ENCODE measurements around the gene ELFN2.

Gene ELFN2

DNA sequence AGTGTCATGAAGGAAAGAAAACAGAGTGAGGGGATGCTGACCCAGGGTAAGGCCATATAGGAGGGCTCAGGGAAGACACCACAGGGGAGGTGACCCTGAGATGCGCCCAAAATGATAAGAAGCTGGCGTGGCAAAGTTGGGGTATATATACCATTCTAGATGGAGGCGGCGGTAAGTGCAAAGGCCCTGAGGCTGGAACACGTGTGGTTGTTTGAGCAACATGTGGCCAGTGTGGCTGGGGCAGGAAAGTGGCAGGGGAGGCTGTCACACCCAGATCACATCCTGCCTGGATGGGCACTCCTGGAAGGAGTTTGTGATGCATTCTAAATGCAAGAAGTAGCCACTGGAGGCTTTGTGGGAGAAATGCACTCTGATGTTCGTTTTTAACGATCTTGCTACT lies 74.8 kb downstream of the ELFN2 start:
- DNase-seq, result no peak

DNA sequence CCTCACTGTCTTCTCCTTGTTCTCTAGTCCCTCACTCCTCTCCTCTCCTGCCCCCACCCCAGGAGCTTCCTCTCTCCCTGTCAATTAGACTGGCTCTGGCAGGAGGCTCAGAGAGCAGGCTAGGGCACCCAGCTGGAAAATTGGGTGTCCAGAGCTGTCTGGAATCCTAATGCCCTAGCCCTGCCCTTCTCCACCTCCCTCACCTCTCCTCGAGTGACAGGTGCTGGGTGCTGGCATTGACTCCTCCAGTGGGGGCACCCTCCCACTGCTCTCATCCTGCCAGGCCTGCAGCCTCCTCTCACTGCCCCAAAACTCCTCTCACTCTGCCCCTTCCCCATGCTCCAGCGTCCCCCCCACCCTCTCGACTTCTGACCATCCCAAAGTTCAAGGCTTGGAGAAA lies 76.0 kb downstream of the ELFN2 start:
- DNase-seq, result no peak

DNA sequence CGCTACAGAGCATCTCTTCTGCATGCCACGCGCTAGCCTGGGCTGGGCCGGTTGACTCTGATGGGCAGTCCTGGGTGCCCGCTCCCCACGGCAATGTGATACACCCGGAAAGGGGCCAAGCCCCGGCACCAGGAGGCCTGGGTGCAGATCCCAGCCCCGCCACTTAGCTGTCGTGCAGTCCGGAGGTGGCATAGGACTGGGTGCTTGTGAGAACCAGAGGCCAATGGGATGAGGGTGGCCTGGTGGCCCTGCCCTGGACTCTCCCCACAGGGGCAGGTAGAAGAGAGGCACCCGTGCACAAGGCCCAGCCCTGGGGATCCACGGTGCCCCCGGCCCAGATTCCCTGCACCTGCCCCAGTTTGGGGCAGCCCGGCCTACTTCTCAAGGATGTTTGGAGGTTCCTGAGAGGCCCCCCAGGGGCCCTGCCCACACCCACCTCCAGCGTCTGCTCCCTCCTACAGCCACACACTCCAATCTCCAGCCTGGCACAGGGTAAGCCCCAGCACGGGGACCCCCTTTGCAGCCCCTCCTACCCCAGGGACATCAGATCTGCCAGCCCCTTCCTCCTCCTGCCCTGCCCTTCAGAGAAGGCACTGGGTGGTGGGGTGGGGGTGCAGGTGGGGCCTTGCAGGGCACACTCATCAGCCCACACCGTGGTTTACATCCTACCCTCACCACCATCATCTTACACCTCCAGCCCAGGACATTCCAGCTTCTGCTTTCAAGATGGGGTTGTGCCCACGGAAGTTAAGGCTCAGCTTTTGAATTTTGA lies 78.0 kb downstream of the ELFN2 start:
- no peak for DNase-seq

DNA sequence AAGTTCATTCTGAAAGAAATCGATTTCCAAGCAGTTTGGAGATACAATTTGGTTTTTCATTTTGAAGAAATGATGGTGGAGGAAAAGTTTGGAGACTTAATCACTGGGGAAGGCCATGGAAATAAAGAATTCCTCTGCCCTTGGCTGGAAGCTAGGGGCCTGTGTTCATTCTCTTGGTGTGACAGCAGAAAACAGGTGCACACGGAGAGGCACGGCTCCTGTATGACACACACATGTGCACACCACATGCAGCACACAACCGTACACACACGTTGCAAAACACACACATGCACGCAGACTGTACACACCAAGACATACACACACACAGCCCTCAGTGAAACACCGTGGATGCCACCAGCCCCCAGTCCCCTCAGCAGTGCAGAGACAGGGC lies 80.8 kb downstream of the ELFN2 start:
- no peak for DNase-seq

DNA sequence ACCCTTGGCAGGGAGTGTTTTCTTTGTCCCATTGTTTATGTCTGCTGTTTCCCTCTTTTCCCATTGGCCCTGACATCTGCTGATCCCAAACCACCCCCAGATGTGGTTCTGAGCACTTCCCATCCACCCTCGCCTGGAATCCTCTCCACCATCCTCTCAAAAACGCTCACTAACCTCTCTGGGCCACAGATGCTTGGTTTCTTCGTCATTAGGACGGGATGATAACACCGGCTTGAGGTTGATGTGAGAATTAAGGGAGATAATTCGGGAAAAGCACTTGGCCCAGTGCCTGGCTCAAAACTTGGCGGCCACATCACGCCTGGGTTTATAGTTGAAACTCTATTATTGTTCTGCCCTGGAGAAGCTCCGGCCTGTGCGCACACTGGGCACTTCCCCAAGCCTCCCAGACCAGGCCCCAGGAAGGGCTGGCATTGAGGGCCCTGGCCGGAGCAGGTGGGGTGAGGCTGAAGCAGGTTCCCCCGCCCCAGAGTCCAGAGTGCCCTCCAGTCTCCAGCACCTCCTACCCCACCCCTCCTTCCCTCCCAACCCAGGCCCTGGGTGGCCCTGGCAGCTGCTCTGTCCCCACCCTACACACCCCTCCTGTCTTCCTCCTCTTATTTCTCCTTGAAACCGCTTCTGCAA lies 81.3 kb downstream of the ELFN2 start:
- no peak for DNase-seq

DNA sequence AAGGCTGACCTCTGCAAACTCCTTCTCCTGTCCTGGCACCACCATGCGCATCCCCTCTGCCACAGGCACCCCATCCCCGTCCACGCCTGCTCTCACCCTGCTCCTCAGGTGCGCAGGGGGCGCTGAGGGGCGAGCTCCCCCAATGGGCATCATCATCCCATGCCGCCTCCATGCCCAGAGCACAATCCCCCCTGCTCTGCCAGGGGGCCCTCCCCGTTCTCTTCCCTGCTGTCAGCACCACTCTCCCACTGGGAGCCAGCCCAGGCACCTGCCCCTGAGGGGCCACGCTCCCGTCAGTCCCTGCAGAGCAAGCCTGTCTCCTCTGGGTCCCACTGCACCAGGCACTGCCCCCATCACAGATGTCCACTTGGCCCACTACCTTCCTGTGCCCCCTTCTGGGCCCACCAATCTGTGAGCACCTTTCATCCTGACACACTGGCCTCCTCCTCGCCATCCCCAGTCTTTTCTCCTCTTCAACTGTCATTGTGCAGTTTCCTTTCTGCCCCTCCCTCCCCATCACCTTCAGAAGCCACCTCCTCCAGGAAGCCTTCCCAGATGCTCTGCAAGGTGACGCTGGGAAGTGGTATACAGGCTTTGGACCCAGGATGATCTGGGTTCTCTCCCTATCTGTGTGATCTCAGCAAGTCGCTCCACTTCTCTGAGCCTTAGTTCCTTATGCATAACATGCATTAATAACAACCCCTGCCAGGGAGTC lies 82.4 kb downstream of the ELFN2 start:
- DNase-seq, result no peak

DNA sequence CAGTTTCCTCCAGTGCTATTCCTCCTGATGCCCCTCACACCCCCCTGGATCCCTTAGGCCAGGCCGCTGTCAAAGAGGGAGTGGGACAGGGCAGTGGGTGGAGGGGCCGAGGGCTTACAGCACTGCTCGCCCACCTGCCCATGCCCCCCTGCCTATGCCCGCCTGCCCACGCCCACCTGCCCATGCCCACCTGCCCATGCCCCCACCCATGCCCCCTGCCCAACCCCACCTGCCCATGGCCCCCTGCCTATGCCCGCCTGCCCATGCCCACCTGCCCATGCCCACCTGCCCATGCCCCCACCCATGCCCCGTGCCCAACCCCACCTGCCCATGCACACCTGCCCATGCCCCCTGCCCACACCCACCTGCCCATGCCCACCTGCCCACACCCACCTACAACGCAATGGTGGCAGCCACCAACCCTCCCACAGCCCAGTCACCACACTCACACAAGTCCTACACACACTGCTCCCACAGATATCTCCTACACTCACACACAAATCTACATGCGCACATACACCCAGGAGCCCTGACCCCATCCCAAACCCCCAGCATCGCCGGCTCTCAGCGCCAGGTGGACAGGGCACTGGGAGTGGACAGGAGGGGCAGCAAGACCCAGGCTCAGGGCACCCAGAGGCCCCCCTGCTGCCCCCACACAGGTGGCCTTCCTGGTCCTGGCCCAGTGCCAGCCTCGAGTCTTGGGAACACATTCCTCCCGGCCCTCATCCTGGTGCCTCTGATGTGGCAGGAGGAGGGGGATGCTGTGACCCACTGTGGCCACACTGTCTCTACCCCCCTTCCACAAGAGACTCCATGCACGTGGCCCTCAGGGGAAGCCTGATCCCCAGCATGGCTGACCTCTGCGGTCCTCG lies 83.2 kb downstream of the ELFN2 start:
- no peak for DNase-seq

DNA sequence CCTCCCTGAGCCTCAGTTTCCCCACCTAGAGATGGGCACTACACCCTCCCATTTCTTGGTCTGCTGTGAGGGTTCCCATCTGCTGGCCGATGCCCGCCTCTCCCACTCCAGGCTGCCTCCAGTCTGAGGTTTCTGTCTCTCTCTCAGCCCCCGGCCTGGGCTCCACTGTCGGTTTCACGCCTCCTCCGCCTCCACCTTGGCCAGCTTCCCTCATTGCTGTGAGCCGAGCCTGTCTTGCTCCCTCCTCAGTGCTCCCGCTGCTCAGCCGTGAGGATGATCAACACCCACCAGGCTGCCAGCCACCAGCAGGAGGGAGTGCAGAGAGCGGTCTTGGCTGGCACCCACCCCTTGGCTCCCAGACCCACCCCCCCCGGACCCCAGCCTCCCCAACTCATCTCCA lies 83.9 kb downstream of the ELFN2 start:
- no peak for DNase-seq

DNA sequence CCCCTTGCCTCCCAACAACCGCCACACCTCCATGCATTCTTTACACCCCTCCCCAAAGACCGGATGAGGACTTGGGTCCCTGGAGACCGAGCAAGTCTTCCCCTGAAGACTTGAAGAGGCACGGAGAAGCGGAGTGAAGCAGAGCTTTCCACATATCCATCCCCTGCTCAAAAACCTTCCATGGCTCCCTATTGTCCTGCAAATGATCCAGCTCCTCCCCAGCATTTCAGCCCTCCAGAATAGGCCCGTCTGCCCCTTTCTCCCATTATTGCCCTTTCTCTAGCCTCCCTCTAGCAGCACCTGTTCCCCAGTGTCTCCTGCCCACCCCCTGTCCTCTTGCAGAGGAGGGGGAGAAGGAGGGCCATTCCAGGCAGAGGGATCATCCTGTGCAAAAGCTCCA lies 85.2 kb downstream of the ELFN2 start:
- DNase-seq, result no peak

DNA sequence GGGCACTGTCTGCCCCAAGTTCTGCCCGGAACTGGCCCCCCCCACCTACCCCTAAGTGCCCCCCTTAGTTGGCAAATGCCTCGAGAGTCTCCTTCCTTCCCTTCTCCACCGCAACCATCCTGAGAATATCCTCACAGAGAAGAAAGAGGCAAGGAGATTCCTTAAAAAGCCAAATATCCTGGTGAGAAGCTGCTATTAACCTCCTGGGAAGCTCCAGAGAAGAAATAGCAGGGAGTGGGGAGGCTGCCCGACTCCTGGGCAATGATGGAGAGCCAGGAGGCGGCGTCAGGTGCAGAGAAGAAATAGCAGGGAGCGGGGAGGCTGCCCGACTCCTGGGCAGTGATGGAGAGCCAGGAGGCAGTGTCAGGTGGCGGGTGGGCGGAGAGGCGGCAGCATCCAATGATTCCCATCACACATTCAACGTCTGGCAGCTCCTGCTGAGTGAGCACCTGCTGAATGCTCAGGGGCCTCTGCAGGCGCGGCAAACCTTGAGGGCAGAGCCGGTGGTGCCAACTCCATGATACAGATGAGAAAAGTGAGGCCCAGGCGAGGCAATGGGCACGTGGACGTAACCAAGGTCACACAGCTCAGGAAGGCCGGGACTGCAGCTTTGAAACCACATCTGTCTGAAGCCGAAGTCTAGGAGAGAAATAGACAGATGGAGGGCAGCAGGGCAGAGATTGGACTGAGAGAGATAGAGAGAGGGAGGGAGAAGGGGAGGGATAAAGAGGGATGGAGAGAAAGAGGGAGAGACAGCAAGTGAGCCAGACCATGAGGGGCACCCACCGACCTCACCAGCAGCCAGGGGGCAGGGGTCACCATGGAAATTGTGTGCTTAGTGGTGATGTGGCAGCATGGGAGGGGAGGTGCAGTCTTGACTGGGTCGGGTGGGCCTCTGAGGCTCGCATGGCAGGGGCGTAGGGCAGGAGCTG lies 86.7 kb downstream of the ELFN2 start:
- DNase-seq, result no peak

DNA sequence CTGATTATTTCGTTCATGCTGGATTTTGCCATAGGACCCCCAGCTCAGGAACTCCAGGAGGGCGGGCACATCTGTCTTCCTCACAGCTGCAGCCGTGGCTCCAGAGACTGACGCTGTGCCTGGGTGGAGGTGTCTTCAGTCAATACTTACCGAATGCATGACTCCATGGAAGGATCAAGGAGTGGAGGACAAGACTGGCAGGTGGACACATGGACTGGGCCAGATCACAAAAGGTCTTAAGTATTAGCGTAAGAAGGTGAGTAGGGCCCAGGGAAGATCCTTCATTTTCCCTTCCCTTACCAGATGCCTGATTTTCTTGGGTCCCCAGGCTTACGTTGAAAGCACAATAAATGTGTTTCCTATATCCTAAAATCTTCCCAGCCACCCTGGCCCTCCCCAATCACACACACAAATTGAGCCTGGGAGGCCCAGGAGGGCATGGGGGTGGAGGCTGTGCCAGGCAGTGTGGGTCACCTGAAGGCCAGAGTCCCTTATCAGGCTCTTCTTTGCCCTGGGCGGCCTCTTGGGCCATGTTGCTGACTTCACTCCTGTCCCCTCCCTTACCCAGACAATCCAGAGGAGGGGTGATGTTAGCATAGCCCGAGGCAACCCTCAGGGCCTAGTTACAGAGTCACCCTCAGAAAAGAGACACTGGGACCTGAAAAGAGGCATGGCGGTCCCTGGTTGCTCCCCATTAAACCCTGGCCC lies 88.6 kb downstream of the ELFN2 start:
- no peak for DNase-seq

DNA sequence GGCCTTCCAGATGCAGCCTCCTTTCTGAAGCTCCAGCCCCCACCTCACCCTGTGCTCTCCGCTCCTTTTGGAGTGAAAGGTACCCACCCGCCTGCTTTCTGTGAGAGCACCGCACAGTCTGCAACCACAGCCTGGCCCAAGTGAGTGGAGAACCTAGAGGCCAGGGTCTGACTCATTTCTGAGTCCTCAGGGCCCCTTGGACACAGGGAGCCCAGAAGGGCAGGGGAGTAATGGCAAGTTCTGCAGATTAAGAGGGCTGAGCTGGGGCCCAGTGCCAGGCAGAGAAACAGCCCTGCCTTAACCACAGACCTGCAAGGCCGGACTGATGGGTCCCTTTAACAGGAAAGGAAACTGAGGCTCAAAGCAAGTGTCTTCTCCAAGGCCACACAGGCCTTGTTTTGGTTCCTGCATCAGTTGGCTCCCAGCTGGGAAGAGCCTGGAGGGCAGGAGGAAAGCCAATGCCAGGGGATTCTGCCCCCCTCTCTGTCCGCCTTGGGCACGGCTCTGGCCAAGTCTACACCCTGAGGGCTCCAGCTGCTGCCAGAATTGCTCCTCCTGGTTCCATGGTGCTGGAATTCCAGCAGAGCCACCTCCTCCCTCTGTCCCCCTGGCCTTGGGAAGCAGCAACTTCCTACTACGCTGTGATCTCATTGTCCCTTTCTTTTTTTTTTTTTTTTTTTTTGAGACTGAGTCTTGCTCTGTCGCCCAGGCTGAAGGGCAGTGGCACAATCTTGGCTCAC lies 89.9 kb downstream of the ELFN2 start:
- no peak for DNase-seq

DNA sequence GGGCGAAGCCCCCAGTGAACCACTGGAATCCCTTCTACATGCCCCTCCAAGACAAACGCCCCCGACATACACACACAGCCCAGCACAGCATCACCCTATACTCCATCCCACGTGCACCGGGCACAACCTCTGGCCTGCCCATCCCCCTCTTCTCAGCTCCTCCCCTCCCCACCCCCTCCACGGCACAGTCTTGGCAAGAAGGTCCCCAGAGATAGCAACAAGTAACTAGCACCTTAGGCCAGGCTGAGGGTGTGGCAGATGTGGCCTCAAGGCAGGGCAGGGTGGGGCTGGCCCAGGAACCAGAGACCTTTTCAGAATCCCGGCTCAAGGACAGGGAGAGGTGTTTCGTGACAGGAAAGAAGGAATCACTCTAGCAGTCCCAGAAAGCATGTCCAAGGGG lies 90.7 kb downstream of the ELFN2 start:
- no peak for DNase-seq

DNA sequence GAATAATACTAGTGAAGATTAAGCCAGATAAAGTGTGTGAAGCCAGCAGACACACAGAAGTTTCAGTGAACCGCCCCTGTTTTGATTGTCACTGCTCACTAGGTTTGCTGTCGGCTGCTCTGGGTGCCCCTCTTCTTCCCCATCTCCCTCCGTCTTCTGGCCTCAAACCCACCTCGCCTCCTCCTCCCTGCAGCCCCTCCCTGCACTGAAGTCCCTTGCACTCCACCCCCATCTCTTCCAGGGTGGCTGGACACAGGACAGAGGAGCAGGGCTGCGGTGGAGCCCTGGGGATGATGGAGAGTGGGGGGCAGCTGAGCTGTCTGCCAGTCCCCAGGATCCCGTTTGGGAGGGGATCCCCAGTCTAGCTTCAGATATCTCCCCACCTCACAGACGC lies 91.5 kb downstream of the ELFN2 start:
- no peak for DNase-seq

DNA sequence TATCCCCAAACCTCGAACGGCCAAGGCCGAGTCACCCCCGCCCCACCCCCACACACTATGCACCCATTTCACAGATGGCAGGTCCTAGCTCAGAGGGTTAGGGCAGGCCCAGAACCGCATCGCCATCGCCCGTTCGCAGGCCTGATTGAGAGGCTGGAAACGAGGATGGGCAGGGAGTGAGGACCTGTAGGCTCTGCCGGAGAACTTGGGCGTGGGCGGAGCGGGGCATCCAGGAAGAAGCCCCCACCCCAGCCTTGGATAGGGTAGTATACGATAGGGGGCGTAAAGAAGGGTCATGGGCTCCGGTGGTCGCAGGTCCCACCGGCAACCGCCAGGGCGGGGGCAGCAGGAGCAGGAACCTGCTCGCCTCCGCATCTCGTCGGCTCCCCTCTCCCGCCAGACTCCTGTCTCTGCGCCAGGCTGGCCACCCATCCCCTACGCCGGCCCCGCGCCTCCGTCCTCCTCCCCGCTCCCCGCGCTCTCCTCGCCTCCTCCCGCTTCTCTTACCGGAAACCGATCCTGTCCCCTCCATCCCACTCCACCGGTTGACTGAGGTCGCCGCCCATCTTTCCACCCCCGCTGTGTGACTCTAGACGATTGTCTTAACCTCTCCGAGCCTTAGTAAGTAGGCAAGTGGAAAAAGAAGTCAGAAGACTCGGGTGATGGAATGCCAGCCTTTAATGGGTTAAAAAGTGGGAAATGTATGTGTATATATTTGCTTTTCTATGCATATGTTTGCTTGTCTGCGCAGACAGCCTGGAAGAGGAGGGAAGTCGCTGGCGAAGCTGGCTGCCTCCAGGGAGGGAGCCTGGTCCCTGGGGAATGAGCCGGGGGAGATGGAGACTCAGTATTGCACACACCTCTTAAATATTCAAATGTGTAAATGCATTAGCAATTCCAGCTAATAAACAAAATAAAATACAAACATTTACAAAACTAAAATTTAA lies 92.1 kb downstream of the ELFN2 start:
- no peak for DNase-seq

DNA sequence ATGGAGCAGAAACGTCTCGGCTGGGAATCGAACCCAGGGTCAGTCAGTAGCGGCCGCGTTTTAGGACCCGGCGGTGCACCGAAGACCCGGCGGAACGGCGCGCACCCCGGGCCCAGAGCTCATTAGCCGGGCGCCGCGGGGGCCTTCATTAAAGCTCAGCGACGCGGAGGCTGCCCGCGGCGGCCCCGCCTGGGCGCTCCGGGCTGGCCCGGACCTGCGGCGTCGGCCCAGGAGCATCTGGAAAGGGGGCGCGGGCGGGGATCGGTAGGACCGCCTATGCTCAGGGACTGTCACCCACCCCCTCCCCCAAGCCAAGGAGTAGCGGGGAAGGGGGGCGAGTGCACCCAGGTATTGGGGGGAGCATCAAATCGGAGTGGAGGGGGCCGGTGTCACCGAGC lies 92.8 kb downstream of the ELFN2 start:
- no peak for DNase-seq

DNA sequence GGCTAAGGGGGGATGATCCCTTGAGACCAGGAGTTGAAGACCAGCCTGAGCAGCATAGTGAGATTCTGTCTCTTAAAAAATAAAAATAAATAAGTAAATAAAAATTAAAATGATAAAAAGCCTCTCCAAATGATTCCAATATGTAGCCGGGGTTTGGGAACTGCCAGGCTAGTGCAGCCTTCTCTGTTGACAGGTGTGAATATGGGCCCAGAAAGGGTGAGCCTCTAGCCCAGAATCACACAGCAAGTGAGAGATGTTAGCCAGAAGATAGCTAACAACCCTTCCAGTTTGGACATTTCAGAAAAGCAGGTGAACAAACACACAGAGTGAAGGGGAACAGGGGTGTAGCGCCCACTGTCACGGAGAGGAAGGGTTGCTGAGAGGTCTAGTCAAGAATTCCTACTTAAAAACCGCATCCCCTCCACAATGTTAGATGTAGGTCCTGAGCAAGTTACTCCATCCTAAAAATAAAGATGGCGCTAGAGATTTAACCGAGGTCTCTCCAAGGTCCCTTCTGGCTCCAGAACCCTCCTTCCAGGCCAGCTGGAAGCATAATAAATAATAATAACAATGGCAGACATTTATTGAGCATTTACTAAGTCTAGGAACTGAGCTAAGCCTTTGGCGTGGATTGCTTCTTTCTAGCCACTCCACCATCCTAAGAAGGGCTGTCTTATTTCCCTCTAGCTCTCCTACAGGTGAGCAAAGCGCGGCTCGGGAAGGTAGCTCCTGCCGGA lies 93.4 kb downstream of the ELFN2 start:
- DNase-seq, result no peak

DNA sequence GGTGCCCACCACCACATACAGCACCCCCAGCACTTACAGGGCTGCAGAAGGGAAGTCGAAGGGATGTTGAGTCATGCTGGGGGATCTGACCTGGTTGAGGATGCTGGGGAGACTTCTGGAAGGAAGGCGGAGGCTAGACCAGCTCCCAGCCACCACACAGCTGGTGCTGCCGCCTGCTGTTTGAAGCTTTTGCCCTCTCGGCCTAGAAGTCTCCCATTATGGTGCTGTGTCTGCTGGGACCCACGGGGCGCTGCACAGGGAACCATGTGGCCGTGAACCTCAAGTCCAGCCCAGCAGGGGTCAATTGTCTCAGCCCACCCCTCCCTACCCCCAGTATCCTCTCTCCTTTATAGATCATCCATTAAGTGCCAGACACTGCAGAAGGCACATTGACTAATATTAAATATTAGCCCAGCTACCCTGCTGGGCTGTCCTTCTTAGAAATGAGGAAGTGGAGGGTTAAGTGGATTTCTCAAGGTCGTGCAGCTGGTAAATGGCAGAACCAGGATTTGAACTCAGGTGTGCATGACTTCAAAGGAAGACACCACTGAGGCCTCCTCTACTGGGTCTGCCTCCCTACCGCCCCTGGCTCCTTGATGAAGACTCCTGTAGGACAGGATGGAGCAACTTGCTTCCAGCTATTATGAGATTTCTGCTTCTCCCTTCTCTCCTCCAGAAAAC lies 95.3 kb downstream of the ELFN2 start:
- DNase-seq, result no peak
